Measurements from ENCODE around the gene RNF152. TPM values are rescaled to one million over a fixed set of nuclear protein-coding genes. Genes with fewer than 3 reads are reported as not detected.

Gene RNF152
- total and polyA plus RNA-seq, 2 experiments from 2014 or later: 1.1 to 9.4 TPM

- no peaks in the 10 kb centered on the region for H3K27me3 ChIP-seq
- H3K36me3 ChIP-seq: no peaks in the 10 kb centered on the region
- no peak for TF ChIP-seq CTCF (IDR thresholded peaks at IDR 0.05; ENCODE audit: low read depth, low read length)
- H3K9me3 ChIP-seq (ENCODE audit: low read depth): no peaks in the 10 kb centered on the region
- no peak overlapping the region for H3K4me3 ChIP-seq
- no peak overlapping the region for H3K27ac ChIP-seq
- peak in 1 of 2 donors; percentile 12 for DNase-seq (ENCODE audit: low read depth in 1 of 2, low spot score in 1 of 2)
- peaks cover 3% of the 10 kb centered on the region for H3K4me1 ChIP-seq (ENCODE audit: low read depth)
These were observed 122.5 kb downstream of the RNF152 start for GRCh38 chr18:61770279-61770678.

GRCh38 chr18:61766266-61766884 lies 126.4 kb downstream of the RNF152 start:
- DNase-seq (ENCODE audit: low read depth in 1 of 2, low spot score in 1 of 2): no peak

GRCh38 chr18:61765097-61765496 lies 127.7 kb downstream of the RNF152 start:
- H3K27ac ChIP-seq: peak overlapping the region; percentile 63
- peaks cover 3% of the 10 kb centered on the region for H3K4me1 ChIP-seq (ENCODE audit: low read depth)
- no peak overlapping the region for H3K4me3 ChIP-seq
- H3K36me3 ChIP-seq: no peaks in the 10 kb centered on the region
- H3K9me3 ChIP-seq (ENCODE audit: low read depth): no peaks in the 10 kb centered on the region
- no peak for TF ChIP-seq CTCF (IDR thresholded peaks at IDR 0.05; ENCODE audit: low read depth, low read length)
- DNase-seq (ENCODE audit: low read depth in 1 of 2, low spot score in 1 of 2): peak; percentile 56 to 71
- H3K27me3 ChIP-seq: no peaks in the 10 kb centered on the region

More at GRCh38 chr18:61766266-61766884, 126.4 kb downstream of the RNF152 start:
- H3K36me3 ChIP-seq: no peaks in the 10 kb centered on the region
- H3K4me3 ChIP-seq: no peak overlapping the region
- H3K27me3 ChIP-seq: no peaks in the 10 kb centered on the region
- no peaks in the 10 kb centered on the region for H3K9me3 ChIP-seq (ENCODE audit: low read depth)
- peaks cover 3% of the 10 kb centered on the region for H3K4me1 ChIP-seq (ENCODE audit: low read depth)
- TF ChIP-seq CTCF (IDR thresholded peaks at IDR 0.05; ENCODE audit: low read depth, low read length): no peak
- H3K27ac ChIP-seq: no peak overlapping the region

- no peak for TF ChIP-seq CTCF (IDR thresholded peaks at IDR 0.05; ENCODE audit: low read depth, low read length)
- no peaks in the 10 kb centered on the region for H3K9me3 ChIP-seq (ENCODE audit: low read depth)
- peak overlapping the region; percentile 63 for H3K27ac ChIP-seq
- peaks cover 3% of the 10 kb centered on the region for H3K4me1 ChIP-seq (ENCODE audit: low read depth)
- H3K4me3 ChIP-seq: no peak overlapping the region
- H3K36me3 ChIP-seq: no peaks in the 10 kb centered on the region
- no peaks in the 10 kb centered on the region for H3K27me3 ChIP-seq
- DNase-seq (ENCODE audit: low read depth in 1 of 2, low spot score in 1 of 2): peak in 1 of 2 donors; percentile 25
These were observed 128.4 kb downstream of the RNF152 start for GRCh38 chr18:61764381-61764780.

GRCh38 chr18:61761875-61762274 lies 130.9 kb downstream of the RNF152 start:
- TF ChIP-seq CTCF (IDR thresholded peaks at IDR 0.05; ENCODE audit: low read depth, low read length): no peak
- Histone ChIP-seq H3K27me3 (no peaks in the 10 kb centered on the region), H3K4me3 (no peak overlapping the region), H3K36me3 (no peaks in the 10 kb centered on the region), H3K9me3 (ENCODE audit: low read depth) (no peaks in the 10 kb centered on the region), H3K27ac (no peak overlapping the region), H3K4me1 (ENCODE audit: low read depth) (peaks cover 14% of the 10 kb centered on the region)
- no peak for DNase-seq (ENCODE audit: low read depth in 1 of 2, low spot score in 1 of 2)
